HG02943 (cell line): ENCODE data around the gene CTCF.

Source experiments
- ATAC-seq: cut with Tn5 transposase; IDR thresholded peaks from one replicate; pipeline ENCODE4 v1.9.1; 2021; ENCODE audit warnings: mild to moderate bottlenecking, low read depth, moderate library complexity; ENCODE audit not compliant: unreplicated experiment

Gene CTCF

DNA sequence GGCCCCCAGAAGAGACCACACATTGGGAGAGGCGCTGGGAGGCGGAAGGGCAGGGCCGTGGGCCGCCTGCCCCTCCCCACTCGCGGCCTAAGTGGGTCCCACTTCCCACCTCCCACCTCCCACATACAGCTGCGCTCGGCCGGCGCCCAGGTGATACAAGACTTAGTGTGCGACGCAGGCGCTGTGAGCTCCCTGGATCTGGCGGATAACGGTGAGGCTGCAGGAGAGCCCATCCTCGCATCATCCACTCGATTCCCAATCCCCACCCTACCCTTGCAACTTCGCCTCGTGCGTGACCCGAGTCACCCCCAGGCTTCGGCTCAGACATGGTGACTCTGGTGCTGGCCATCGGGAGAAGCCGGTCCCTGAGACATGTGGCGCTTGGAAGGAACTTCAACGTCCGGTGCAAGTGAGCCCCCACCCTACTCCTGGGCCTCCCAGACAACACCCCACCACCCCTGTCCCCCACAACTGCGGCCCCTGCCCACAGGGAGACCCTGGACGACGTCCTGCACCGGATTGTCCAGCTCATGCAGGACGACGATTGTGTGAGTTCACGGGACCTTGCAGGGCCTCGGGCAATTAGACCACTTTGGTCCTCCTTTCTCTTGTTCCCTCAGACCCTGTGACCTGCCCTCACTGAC lies 86.6 kb downstream of the CTCF start:
- no peak for ATAC-seq

DNA sequence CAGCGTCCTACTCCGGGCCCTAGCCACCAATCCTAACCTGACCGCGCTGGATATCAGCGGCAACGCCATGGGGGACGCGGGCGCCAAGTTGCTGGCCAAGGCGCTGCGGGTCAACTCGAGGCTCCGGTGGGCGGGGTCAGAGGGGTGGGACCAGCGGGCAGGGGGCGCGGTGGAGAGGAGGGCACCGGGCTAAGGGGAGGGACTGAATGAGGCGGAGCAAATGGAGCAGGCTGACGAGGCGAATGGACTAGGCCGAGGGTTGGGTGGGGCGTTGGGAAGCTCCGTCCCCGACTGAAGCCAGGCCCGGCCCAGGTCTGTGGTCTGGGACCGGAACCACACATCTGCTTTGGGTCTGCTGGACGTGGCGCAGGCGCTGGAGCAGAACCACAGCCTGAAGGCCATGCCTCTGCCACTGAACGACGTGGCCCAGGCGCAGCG lies 87.2 kb downstream of the CTCF start:
- no peak for ATAC-seq

DNA sequence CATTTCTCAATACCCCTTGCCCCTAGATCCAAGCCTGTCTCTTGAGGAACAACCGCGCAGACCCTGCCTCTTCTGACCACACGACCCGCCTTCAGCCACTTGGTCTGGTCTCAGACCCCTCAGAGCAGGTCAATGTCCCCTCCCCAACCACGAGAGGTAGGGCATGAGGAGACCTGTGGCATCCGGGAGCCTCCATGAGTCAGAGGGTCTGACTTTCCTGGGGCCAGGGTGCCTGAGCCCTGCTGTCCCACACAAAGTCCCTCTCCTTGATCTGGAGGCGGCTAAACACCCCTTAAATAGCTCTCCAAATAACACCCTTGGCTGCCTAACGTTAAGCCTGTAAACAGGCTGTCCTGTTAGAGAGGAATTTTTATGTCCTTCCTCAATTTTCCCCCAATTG lies 87.7 kb downstream of the CTCF start:
- ATAC-seq: no peak

DNA sequence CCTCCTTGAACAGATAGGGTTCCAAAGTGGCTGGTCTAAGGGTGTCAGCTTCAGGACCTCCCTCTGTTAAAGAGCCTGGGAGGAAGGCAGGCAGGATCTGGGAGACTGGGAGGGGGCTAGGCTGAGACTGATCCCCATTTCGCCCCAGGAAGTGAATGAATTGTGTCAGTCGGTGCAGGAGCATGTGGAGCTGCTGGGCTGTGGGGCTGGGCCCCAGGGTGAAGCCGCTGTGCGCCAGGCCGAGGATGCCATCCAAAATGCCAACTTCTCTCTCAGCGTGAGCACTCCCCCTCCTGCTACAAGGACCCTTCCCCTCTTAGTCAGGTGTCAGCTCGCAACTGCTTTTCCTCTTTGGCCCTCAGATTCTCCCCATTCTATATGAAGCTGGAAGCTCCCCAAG lies 88.7 kb downstream of the CTCF start:
- ATAC-seq: no peak

DNA sequence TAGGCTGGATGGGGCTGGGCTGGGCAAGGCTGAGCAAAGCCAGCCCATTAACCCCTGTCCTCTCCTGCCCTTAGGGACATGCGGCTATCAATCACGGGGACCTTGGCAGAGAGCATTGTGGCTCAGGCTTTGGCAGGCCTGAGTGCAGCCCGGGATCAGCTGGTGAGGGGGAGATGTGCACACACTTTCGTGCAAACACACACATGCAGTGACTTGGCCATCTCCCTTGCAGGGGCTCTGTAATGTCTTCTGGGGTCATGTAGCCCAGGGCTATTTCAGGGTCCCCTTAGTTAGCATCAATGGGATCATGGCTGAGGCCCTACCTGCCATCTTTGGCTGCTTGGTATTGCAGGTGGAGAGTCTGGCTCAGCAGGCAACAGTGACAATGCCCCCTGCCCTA lies 89.5 kb downstream of the CTCF start:
- ATAC-seq: no peak

DNA sequence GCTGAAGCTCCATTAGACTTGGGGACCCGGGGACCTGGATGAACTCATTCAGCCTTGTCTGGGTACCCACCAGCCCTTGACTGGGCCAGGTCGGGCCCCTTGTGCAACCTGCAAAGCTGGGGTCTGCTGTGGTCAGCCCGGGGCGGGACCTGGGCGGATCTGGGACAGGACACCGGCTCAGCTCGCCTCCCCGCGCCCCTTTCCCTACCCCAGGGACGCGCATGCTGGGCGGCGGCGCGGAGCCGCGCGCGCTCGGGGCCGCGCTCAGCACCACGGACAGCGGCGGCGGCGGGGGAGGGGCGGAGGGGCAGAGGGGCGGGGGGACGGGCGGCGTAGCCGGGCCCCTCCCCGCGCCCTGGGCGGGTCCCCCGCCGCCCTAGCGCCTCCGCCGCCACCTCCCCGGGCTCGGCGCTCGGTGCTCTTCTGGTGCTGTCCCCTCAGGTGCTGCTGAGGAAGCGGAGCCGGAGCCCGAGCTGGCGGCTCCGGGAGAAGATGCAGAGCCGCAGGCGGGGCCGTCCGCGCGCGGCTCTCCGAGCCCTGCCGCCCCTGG lies 90.3 kb downstream of the CTCF start:
- ATAC-seq: no peak

DNA sequence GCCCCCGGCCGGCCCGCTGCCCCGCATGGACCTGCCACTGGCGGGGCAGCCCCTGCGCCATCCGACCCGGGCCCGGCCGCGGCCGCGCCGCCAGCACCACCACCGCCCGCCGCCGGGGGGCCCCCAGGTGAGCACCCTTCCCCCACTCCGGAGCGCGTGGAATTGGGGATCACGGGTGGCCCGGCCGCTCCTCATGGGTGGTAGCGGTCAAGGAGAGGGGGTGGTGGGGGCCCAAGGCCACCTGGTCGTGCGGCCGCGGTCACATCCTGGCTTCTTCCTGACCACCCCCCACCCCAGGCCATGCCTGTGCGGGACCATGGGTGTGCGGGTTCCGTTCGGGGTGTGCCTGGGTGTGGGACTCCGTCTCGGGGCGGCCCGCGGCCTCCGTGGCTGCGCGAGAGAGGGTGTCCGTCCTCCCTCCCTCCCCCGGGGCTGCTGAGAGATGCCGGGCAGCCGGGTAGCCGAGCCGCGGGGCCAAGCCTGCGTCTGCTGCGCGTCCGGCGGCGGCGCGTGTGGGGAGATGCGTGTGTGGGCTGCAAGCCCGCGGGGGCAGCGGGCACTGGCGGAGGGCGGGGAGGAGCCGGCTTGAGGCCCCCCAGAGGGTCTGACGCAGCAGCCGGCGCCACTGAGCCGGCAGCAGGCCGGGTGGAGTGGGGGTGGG lies 90.9 kb downstream of the CTCF start:
- ATAC-seq: no peak

DNA sequence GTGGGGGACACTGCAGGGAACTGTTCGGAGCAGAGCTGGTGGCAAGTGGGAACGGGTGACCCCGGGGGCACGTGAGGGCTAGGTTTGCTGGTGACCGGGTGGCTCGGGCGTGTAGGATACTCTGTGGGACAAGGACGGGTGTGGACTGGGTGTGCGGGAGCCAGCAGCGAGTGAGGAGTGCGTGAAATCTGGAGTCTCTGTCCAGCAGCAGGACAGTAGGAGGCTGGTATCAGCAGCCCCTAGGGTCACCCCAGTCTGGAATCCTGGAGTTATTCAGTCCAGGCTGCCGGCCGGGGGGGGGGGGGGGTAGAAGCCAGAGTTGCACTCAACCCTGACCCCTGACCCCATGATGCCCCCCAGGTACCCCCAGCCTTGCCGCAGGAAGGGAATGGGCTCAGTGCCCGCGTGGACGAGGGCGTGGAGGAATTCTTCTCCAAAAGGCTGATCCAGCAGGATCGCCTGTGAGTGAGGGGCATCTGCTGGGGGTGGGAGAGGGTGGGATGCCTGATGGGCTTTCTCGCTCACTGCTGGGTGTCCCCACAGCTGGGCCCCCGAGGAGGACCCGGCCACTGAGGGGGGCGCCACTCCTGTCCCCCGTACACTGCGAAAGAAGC lies 91.6 kb downstream of the CTCF start:
- no peak for ATAC-seq

DNA sequence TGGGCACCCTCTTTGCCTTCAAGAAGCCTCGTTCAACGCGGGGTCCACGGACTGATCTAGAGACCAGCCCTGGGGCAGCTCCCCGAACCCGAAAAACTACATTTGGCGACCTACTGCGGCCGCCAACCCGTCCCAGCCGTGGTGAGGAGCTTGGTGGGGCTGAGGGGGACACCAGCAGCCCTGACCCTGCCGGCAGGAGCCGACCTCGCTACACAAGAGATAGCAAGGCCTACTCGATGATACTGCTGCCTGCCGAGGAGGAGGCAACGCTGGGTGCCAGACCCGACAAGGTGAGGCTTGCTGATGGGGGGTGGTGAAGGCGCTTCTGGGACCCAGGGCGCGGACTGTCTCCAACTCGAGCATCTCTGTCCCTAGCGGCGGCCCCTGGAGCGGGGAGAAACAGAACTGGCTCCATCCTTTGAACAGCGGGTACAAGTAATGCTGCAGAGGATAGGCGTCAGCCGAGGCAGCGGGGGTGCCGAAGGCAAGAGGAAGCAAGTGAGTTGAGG lies 92.1 kb downstream of the CTCF start:
- no peak for ATAC-seq

DNA sequence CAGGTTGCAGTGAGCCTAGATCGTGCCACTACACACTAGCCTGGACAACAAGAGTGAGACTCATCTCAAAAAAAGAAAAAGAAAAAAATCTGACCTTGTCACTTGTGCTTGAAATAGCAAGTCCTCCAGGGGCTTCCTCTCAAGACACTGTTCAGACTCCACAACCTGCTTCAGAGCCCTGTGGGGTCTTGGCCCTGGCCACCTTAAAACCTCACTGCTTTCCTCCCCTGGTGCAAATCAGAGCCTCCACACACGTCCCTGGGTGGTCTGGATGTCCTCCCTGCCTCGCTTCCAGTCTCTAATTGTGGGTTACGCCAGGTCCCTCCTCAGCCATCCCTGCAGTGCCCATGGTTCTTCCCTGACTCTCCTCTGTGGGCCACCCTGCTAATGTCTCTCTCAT lies 93.0 kb downstream of the CTCF start:
- ATAC-seq: no peak

DNA sequence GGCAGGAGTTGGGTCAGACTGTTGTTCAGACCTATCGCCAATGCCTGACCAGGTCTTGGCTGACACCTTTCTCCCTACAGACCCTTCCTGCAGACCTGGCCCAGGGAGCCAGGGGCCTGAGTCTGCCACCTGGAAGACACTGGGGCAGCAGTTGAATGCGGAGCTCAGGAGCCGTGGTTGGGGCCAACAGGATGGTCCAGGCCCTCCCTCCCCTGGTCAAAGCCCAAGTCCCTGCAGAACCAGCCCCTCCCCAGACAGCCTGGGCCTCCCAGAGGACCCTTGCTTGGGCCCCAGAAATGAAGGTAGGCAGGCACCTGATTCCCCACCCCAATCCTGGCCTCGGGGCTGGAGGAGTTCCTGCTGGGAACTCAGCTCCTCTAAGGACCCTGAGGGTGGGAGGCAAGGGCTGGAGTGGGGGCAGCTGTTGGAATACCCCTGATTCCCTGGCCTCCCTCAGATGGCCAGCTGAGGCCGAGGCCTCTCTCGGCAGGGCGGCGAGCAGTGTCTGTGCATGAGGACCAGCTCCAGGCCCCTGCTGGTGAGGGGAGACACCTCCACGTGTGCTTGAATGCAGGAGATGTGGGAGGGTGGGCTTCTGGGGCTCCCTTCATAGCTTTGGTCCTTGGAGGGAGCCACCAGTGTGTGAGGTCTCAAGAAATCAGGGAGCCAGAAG lies 94.2 kb downstream of the CTCF start:
- no peak for ATAC-seq

DNA sequence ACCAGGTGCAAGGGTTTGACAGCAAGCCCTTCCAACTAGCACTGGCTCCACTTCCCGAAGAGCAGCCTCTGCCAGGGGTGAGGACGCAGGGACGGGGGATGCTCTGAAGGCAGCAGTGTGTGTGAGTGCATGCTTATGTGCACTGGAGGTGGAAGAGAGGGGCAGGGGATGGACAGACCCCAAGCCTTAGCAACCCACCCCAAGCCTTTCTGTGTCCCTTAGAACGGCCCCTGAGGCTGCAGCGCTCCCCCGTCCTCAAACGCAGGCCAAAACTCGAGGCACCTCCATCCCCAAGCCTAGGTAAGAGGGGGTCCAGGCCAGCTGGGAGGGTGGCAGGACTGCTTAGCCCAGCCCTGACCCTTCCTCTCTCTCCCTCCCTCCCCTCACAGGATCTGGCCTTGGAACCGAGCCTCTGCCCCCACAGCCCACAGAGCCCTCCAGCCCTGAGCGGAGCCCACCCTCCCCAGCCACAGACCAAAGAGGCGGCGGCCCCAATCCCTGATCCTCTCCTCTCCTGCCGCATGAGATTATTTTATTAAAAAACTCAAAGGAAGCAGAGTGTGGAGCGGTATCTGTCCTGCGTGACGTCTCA lies 94.8 kb downstream of the CTCF start:
- ATAC-seq: no peak

DNA sequence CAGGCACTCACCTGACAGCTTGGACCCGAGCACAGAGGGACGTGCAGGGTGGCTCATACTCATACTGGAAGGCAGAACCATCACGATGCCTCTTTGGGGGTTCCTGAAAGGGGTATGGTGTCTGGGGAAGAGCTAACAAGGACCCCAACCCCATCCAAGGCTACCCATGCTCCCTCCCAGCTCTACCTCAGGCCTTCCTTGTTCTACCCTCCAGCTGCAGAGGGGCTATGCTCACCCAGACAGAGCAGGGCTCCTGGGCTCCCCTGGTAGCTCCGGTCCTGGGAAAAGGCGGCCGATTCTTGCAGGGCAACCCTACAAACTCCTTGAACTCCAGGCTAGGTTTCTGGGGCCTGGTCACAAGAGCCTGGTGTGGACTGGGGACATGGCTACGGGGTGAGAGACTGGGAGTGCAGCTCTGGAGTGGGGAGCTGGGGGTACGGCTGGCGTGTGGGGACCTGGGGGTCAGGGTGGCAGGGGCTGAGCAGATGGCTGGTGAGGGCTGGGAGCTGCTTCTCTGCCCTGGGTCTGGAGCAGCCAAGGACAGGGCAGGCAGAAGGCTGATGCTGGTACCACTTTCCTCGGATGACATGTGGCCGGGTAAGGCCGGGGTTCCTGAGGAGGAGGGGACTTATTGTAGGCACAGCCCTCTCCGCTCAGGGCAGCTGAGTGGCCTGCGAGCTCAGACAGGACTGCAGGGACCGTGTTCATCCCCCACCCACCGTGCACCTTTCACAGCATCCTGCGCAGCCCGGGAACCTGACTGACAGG lies 95.6 kb downstream of the CTCF start:
- no peak for ATAC-seq

DNA sequence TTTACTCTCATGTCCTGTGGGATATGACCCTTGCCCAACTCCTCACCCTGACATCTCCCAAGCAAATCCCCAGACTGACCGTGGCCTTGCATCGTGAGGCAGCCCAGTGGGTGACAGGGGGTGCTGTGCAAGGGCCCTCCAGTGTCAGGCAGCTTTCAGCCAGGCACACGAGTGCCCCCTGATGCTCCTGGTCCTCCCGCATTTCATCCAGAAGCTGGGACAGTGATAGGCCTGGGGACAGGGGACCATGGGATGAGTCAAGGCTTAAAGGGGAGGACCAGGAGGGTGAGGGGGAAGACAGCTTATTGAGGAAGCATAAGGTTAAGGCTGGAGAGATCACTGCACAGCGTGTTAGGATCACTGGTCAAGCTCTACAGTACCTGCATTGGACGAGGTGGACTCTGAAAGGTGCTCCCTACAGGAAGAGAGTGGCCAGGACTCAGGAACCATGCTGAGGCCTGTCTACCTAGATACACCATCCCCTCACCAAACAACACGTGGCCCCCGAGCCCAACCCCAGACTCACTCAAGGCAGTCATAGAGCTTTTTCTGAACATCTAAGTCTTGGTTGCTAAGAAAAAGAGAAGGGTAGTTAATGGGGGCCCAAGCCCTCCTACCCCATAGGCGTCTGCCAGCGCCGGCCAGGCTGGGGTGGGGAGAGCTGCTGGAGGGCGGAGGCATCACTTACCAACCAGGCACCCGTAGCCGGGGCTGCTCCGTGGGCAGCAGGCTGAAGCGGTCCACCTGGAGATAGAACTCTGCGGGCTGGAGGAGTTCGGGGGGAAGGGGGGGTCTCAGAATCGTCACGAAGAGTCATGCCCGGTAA lies 96.7 kb downstream of the CTCF start:
- no peak for ATAC-seq

DNA sequence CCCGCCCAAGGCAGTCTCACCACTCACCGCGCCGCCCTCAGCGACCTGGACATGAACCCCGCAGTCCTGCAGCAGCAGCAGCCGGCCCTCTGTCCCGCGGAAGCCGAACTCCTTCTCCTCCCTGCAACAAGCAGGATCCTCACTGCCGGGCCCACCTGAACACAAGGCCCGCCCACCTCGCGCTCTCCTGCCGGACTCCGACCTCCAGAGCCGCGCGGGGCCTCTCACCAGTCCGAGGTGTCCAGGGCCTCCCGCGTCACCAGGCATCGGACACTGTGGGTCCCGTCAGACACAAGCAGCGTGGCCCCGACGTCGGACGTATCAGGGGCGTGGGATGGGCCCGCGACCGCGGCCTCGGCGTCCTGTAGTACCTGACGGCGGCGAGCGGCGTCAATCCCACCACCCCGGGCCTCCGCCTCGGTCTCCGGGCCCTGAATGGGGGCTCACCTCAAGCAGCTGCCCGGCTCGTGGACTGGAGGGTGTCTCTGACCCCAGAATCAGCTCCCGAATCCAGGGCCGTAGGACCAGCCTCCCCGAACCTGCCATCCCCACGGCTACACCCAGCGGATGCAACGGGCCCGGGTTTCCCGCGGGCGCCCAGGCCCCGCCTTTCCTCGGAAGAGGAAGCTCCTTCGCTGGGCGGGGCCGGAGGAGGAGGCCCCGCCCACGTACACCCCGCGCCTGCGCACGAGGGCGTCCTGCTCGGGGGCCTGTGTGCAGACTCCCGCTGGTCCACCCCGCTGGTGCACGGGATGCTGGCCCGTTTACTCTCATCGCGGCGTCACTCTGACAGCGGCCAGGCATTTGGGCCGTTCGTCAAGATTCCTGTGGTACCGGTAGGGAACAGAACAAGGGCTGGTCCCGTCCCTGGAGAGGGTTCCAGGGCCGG lies 97.6 kb downstream of the CTCF start, which contains the start of gene ACD:
TSS of gene ACD (minus strand) at position 586 of the 889 bp plus-strand sequence. CDS start at position 546, 40 bp downstream.
- peak; percentile 53 for ATAC-seq

DNA sequence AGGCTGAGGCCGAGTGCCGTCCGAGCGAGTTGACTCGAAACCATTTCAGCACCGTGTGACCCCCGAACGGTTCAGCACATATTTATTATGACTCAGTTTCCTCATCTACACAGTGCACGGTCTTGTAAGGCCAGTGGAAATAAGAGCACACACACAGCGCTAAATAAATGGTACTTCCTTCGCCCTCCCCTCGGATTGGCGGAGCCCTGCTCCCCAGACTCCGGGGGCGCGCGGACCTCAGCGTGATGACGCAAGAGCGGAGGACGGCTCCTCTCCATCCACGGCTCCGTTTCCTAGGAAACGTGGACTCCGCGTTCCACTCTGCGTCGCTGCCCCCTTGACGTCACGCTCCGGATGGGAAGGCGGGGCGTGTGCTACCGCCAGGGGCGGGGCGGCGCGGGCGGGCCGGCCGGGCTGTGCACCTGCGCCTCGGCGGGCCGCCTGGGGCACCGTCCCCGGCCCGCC lies 98.3 kb downstream of the CTCF start, which contains the start of gene PARD6A:
TSS of gene PARD6A (plus strand) at position 397 of the 465 bp plus-strand sequence. CDS start 79 bp downstream, outside the sequence.
- ATAC-seq: peak; percentile 75

DNA sequence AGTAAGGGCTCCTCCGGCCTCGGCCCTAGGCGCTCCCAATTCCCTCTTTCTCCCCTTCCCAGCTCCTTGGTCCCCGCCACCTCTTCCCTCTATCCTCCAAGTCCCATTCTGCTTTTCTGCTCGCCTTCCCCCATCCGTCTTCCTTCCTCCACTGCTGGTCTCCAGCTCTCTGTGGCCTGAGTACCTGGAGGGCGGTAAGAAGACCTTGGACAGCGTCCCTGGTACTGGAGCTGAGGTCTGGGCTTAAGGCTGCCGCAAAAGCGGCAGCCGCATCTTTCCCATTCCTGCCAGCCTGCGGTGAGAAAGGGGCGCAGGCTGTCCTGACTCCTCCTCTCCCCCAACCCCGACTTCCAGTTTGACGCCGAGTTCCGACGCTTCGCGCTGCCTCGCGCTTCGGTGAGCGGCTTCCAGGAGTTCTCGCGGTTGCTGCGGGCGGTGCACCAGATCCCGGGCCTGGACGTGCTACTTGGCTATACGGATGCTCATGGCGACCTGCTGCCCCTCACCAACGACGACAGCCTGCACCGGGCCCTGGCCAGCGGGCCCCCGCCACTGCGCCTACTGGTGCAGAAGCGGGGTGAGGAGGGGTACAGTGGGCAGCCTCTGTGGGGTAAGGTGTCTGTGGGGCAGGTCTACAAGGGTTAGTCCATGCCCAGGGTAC lies 98.9 kb downstream of the CTCF start:
- no peak for ATAC-seq
